GM06990 (cell line): ENCODE data around the gene HOXB9.

ENCODE experiments used
- DNase-seq: peaks from one replicate; pipeline ENCODE4 v3.0.0-alpha.2; 2011; ENCODE audit not compliant: insufficient read length; ENCODE audit errors: extremely low read depth
- H3K27me3 ChIP-seq: replicated peaks from 2 replicates; pipeline ENCODE4 v1.6.0; 2011; ENCODE audit warnings: low read length; ENCODE audit not compliant: control insufficient read depth, insufficient read depth
- H3K36me3 ChIP-seq: 2 replicates; pipeline ENCODE4 v1.5.1; 2011; ENCODE audit warnings: low read length; ENCODE audit not compliant: control insufficient read depth, insufficient read depth
- H3K4me3 ChIP-seq: replicated peaks from 2 replicates; pipeline ENCODE4 v1.5.1; 2011; ENCODE audit warnings: low read depth, mild to moderate bottlenecking, control low read depth, low read length
- TF ChIP-seq, protein P1 (sequence below): IDR thresholded peaks from 2 replicates; pipeline ENCODE4 v1.5.1; 2011; ENCODE audit warnings: low read length, control low read depth, mild to moderate bottlenecking, inconsistent platforms; ENCODE audit not compliant: insufficient read depth, poor library complexity, severe bottlenecking

The HOXB9 gene

DNA sequence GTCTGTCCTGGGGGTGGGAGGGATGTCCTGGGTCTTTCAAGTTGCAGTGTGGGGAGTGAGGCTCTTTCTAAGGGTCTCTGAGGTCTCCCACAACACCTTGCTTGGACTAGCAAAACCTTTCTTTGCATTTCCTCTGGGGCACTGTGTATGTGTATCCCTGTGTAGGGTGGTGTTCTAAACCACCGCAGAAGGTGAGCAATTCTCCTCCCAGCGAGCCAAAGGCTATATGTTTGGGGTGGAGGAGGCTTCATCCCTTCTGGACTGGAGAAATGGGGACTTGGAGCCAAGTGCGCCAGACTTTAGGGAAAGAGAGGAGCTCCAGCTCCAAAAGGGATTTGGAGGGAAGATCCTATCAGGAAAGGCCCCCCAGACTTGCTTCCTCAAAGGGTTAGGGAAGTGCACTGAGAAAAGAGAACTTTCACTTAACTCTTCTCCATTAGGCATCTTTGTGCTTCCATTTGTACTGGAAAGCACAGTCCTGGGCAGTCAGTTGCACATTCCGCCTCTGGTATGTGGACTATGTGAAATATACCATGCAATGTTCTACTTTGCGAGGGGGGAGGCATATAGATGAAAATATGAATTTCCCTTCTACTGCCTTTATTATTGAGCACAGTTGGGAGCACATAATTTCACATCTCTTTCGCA, 18.9 kb upstream of the HOXB9 start:
- Histone ChIP-seq H3K27me3 (no peaks in the 10 kb centered on the region; the same call in none of the 2 replicates), H3K4me3 (no peak overlapping the region), H3K36me3 (no peaks in the 10 kb centered on the region)
- TF ChIP-seq, protein P1, sequence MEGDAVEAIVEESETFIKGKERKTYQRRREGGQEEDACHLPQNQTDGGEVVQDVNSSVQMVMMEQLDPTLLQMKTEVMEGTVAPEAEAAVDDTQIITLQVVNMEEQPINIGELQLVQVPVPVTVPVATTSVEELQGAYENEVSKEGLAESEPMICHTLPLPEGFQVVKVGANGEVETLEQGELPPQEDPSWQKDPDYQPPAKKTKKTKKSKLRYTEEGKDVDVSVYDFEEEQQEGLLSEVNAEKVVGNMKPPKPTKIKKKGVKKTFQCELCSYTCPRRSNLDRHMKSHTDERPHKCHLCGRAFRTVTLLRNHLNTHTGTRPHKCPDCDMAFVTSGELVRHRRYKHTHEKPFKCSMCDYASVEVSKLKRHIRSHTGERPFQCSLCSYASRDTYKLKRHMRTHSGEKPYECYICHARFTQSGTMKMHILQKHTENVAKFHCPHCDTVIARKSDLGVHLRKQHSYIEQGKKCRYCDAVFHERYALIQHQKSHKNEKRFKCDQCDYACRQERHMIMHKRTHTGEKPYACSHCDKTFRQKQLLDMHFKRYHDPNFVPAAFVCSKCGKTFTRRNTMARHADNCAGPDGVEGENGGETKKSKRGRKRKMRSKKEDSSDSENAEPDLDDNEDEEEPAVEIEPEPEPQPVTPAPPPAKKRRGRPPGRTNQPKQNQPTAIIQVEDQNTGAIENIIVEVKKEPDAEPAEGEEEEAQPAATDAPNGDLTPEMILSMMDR, result no peak
- DNase-seq, result no peak

DNA sequence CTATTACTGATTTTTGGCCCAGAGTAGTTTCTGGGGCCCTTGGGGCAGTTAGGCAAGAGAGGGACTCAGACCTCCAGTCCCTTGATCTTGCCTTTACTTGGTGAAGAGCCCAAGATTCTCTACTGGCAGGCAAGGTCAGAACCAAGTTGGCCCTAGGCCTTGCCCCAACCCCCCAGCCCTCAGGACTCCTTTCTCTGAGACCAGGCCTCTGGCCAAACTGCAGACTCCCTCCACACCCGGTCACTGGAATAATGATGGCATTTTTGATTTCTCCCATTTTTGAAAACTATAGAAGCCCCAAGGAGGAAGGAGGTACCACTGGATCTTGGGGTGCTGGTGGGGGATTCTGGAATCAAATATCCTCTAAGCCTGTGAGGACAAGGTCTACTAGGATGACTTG, 18.0 kb upstream of the HOXB9 start:
- Histone ChIP-seq H3K4me3 (no peak overlapping the region), H3K27me3 (no peaks in the 10 kb centered on the region; the same call in none of the 2 replicates), H3K36me3 (no peaks in the 10 kb centered on the region)
- DNase-seq, result no peak
- TF ChIP-seq, protein P1, result no peak

DNA sequence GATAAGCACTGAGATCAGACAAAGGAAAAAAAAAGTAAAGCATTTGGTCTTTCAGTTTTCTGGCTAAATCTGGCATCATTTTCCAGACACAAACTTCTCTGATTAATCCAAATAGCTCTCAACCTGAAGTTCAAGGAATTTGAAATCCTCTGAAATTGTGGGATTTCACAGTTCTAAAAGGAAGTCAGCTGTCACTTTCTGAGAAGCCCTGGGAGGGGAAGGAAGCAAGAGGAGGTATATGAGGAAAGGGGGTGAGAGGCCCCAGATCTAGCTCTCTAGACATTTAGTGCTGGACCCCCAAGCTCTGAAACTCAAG, 17.5 kb upstream of the HOXB9 start:
- Histone ChIP-seq H3K4me3 (no peak overlapping the region), H3K27me3 (no peaks in the 10 kb centered on the region; the same call in none of the 2 replicates), H3K36me3 (no peaks in the 10 kb centered on the region)
- TF ChIP-seq, protein P1, result no peak
- no peak for DNase-seq

DNA sequence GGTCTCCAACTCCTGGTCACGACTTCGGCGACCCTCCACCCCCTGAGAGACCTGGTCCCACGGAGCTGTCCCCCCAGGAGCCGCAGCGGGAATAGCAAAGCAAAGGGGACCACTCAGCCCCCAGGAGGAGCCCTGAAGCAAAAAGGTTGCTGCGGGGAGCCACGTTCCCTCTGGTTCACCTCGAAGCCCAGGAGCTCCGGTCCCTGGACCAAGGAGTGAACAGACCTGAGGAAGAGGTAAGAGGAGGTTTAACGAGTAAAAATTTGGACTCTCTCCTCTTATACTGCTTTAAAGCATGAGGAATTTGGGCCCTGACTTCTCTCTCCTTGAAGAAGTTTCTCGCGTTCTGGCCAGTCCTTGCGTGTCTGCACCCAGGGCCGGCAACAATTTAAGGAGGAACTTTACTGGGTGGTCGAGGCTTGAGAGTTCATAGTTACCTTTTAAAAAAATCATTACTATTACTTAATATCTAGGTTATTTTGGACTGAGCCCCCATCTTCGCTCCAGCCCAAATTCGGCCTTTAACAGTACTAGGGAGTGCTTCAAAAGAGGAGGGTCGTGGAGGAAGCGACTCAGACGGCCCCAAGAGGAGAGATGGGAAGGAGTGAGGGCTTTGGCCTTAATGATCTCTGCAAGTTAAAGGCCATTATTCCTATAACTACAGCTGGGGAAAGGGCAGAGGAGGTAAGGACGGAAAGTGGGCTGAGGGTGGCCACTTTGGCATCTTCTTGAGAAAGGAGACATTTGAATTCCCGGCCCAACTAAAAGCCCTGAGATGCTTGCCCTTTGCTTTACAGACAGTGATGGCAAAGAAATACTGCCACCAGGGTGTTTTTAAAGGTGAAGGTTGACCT, 16.9 kb upstream of the HOXB9 start:
- TF ChIP-seq, protein P1, result no peak
- Histone ChIP-seq H3K27me3 (no peaks in the 10 kb centered on the region; the same call in none of the 2 replicates), H3K4me3 (no peak overlapping the region), H3K36me3 (no peaks in the 10 kb centered on the region)
- DNase-seq, result no peak

DNA sequence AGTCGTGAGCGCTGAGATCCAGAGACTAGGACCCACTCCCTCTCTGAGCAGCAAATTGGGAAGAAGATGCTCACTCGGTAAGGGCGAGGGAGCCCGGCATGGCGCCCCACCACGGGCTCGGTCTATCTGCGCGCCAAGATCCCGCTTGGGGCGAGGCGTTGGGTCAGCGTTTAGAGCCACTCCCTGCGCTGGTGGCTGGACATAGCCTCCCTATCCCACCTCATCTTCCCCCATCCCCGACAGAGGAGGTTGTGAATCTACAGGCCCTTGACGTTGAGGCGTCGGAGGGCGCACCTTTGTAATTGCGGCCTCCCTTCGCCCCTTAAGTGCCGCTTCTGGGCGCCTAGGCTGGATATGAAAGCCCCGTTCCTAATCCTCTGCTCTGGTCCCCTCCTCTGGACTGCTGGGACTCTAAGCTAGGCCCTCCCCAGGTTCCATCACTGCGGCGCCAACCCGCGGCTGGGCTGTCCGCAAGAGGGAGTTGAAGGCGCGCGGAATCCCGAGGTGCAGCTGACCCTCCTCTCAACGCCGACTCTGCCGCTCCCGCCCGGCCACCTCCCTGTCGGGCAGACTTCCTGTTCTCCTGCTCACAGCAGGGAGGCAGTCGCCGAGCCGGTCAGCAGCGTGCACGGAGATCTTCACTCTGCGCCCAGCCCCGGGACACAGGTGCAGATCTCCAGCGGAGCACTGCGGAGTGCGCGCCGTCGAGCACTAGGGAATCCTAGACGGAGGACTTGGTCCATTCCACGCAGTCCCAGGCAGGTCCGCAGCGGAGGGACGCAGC, 16.1 kb upstream of the HOXB9 start:
- H3K36me3 ChIP-seq, result no peaks in the 10 kb centered on the region
- no peak overlapping the region for H3K4me3 ChIP-seq
- no peak for DNase-seq
- H3K27me3 ChIP-seq, result no peaks in the 10 kb centered on the region; the same call in none of the 2 replicates
- TF ChIP-seq, protein P1, result no peak
